GM06990 (cell line): Measurements from ENCODE around the gene LRRC73.

Experiments used
- DNase-seq: peaks from one replicate; pipeline ENCODE4 v3.0.0-alpha.2; 2011; ENCODE audit not compliant: insufficient read length; ENCODE audit errors: extremely low read depth
- H3K27me3 ChIP-seq: replicated peaks from 2 replicates; pipeline ENCODE4 v1.6.0; 2011; ENCODE audit warnings: low read length; ENCODE audit not compliant: control insufficient read depth, insufficient read depth
- H3K36me3 ChIP-seq: 2 replicates; pipeline ENCODE4 v1.5.1; 2011; ENCODE audit warnings: low read length; ENCODE audit not compliant: control insufficient read depth, insufficient read depth
- H3K4me3 ChIP-seq: replicated peaks from 2 replicates; pipeline ENCODE4 v1.5.1; 2011; ENCODE audit warnings: low read depth, mild to moderate bottlenecking, control low read depth, low read length
- TF ChIP-seq, protein P1 (sequence below): IDR thresholded peaks from 2 replicates; pipeline ENCODE4 v1.5.1; 2011; ENCODE audit warnings: low read length, control low read depth, mild to moderate bottlenecking, inconsistent platforms; ENCODE audit not compliant: insufficient read depth, poor library complexity, severe bottlenecking

LRRC73 gene

DNA sequence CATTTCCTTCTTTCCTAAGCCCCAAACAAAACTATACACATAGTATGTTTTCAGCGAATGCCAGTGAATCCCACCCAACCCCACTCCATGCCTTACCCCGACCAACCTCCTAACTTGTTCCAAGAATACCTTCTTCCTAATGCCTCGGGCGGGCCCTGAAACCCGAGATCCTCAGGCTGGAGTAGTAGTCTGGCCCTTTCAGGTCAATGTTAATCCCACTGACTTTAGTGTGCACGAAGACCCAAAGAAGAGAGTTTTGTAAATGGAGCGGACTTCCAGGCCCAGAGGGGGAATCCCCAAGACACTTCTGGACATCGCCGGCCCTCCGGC lies 6.2 kb upstream of the LRRC73 start:
- Histone ChIP-seq H3K36me3 (peaks cover 24% of the 10 kb centered on the region), H3K4me3 (peak overlapping the region; percentile 96), H3K27me3 (no peaks in the 10 kb centered on the region)
- no peak for DNase-seq
- TF ChIP-seq, protein P1, sequence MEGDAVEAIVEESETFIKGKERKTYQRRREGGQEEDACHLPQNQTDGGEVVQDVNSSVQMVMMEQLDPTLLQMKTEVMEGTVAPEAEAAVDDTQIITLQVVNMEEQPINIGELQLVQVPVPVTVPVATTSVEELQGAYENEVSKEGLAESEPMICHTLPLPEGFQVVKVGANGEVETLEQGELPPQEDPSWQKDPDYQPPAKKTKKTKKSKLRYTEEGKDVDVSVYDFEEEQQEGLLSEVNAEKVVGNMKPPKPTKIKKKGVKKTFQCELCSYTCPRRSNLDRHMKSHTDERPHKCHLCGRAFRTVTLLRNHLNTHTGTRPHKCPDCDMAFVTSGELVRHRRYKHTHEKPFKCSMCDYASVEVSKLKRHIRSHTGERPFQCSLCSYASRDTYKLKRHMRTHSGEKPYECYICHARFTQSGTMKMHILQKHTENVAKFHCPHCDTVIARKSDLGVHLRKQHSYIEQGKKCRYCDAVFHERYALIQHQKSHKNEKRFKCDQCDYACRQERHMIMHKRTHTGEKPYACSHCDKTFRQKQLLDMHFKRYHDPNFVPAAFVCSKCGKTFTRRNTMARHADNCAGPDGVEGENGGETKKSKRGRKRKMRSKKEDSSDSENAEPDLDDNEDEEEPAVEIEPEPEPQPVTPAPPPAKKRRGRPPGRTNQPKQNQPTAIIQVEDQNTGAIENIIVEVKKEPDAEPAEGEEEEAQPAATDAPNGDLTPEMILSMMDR, result no peak

DNA sequence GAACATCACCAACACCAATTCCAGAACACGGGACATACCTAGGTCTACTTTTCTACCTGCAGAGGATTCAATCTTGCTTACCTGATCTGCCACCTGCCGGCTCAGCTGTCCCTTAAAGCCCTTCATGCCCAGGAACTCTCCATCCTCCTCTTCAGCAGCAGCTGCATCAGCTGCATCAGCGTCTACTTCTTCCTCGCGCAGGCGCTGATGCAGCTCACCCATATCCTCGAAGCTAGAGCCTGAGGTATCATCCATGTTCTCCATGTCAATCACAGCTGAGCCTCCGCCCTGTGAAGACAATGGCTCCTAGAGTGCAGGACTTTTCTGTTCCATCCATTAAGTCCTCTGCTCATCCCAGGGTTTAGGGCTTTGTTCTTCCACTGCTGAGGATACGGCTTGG lies 5.7 kb upstream of the LRRC73 start:
- Histone ChIP-seq H3K27me3 (no peaks in the 10 kb centered on the region), H3K36me3 (peaks cover 23% of the 10 kb centered on the region), H3K4me3 (peak overlapping the region; percentile 96)
- DNase-seq, result no peak
- TF ChIP-seq, protein P1, result no peak

DNA sequence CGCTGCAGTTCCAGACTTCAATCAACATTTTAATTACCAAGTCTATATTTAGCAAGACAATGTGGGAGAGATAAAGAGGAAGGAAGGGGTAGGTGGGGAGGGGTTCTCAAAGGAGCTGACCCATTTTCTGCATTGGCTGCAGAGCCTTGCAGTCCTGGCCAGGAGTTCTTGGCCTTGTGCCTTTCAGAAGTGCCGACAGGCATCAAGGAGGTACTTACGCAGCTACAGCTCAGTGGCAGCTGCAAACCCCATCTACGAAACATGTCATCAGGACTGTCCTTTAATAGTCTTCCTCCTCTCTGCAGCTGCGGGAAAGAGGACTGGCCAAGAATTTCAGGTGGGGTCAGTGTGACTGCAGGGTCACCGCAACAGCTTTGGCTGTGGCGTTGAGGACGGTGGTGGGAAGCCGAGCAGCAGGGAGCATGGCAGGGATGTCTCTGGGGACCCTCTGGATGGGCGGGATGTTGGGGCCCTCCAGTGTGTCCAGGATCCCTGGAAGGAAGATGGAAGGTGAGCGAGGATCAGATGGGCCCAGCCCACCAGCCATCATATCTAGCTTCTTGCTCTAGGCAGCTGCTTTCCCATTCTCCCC lies 1.8 kb upstream of the LRRC73 start:
- no peak overlapping the region for H3K4me3 ChIP-seq
- peaks cover 15% of the 10 kb centered on the region for H3K36me3 ChIP-seq
- DNase-seq, result no peak
- no peaks in the 10 kb centered on the region; the same call in 1 of the 2 replicates for H3K27me3 ChIP-seq
- TF ChIP-seq, protein P1, result no peak

DNA sequence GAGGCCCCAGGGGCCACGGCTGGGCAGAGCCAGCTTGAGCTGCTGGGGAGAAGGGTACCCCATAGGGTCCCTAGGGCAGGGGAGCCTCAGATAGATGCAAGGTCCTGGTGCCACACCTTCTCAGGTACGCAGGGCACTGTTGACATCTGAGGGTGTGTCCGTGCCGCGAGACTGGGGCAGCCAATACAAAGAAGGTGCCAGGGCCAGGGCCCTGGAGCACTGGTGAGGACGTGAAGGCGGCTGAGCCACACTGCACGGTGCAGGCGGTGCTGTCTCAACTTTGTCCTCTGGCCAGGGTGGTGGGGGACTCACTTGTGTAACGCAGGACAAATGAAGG lies 649 bp upstream of the LRRC73 start:
- no peaks in the 10 kb centered on the region; the same call in 1 of the 2 replicates for H3K27me3 ChIP-seq
- no peak for DNase-seq
- no peak overlapping the region for H3K4me3 ChIP-seq
- TF ChIP-seq, protein P1, result no peak
- H3K36me3 ChIP-seq, result peaks cover 17% of the 10 kb centered on the region

DNA sequence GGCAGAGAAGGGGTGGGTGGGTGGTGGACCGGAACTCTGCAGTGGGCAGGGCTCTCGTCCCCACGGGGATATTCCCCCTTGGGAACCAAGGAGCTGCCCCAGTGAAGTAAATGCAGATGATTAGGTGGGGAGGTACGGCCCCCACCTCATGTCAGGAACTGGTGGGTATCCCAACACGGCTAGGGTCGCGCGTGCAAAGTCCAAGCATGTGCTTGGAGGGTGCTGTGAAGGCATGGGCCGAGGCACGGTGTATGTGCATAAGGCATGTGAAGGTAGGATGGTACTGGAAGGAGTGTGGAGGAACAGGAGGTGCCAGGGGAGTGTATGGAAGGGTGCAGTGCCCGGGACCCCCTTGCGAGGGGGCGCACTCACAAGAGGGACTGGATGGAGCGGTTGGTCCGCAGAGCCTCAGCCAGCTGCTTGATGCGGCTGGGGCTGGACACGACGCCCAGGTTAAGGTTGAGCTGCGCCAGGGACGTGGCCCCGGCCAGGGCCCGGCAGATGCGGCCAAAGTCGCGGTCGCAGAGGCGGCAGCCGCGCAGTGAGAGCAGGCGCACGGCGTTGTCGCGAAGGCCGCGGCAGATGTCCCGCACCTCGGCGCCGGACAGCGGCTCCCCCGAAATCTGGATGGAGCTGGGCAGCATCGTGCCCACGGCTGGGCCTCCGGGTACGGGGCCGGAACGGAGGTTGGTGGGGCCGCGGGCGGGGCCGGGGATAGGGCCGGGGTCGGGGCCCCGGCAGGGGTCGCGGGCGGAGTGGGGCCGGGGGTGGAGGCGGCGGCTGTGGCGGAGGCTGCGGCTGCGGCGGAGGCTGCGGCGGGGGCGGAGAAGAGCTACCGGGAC lies 783 bp downstream of the LRRC73 start:
- DNase-seq, result peak; percentile 38
- Histone ChIP-seq H3K4me3 (peak overlapping the region; percentile 59), H3K27me3 (no peaks in the 10 kb centered on the region; the same call in 1 of the 2 replicates), H3K36me3 (peaks cover 21% of the 10 kb centered on the region)
- TF ChIP-seq, protein P1, result no peak
